ENCODE measurements around the gene HNRNPUL2.
A peak's percentile ranks its signal among the peaks of the same experiment; 100 is the strongest.
"Not testable (repeated sequence)": the region's sequence is repeated elsewhere in the genome, so short reads cannot be mapped to it uniquely, and the experiment has no call there.

Gene HNRNPUL2

GRCh38 chr11:62727165-62727871 lies at the start of gene HNRNPUL2:
HNRNPUL2 (minus strand) TSS chr11:62727457; CDS start chr11:62727156, 301 bp downstream.
- H3K9me3 Mint-ChIP-seq: no peaks in the 10 kb centered on the region
- H3K27ac Mint-ChIP-seq: peak within 1 kb of the TSS; percentile 99
- peak within 1 kb of the TSS; percentile 97 for H3K4me3 Mint-ChIP-seq
- H3K27me3 Mint-ChIP-seq (ENCODE audit: low read depth): no peaks in the 10 kb centered on the region
- peaks cover 48% of the 10 kb centered on the region for H3K36me3 Mint-ChIP-seq (ENCODE audit: low read depth)
- H3K4me1 Mint-ChIP-seq (ENCODE audit: low read depth): peaks cover 39% of the 10 kb centered on the region

- H3K4me3 Mint-ChIP-seq: no peak overlapping the region
- peak overlapping the region; percentile 24 for H3K27ac Mint-ChIP-seq
- H3K36me3 Mint-ChIP-seq (ENCODE audit: low read depth): peaks cover 13% of the 10 kb centered on the region
- no peaks in the 10 kb centered on the region for H3K9me3 Mint-ChIP-seq
- H3K4me1 Mint-ChIP-seq (ENCODE audit: low read depth): peaks cover 20% of the 10 kb centered on the region
- no peaks in the 10 kb centered on the region for H3K27me3 Mint-ChIP-seq (ENCODE audit: low read depth)
Observed at GRCh38 chr11:62775646-62776045, 48.4 kb upstream of the HNRNPUL2 start.

- Mint-ChIP-seq H3K36me3 (ENCODE audit: low read depth) (peaks cover 13% of the 10 kb centered on the region), H3K27me3 (ENCODE audit: low read depth) (no peaks in the 10 kb centered on the region), H3K4me3 (no peak overlapping the region)
Observed at GRCh38 chr11:62774407-62774806, 47.1 kb upstream of the HNRNPUL2 start.

GRCh38 chr11:62771144-62772021 lies 44.1 kb upstream of the HNRNPUL2 start, which contains the start of gene TAF6L:
TAF6L (plus strand) TSS chr11:62771396; CDS start chr11:62775784, 4,388 bp downstream.
- peaks cover 21% of the 10 kb centered on the region for H3K4me1 Mint-ChIP-seq (ENCODE audit: low read depth)
- no peaks in the 10 kb centered on the region for H3K9me3 Mint-ChIP-seq
- H3K36me3 Mint-ChIP-seq (ENCODE audit: low read depth): peaks cover 6% of the 10 kb centered on the region
- H3K27ac Mint-ChIP-seq: peak within 1 kb of the TSS; percentile 94
- H3K27me3 Mint-ChIP-seq (ENCODE audit: low read depth): no peaks in the 10 kb centered on the region
- peak within 1 kb of the TSS; percentile 85 for H3K4me3 Mint-ChIP-seq

More at GRCh38 chr11:62774407-62774806, 47.1 kb upstream of the HNRNPUL2 start:
- Mint-ChIP-seq H3K9me3 (no peaks in the 10 kb centered on the region), H3K4me1 (ENCODE audit: low read depth) (peaks cover 31% of the 10 kb centered on the region), H3K27ac (no peak overlapping the region)

GRCh38 chr11:62770778-62771143 lies 43.5 kb upstream of the HNRNPUL2 start:
- peaks cover 21% of the 10 kb centered on the region for H3K4me1 Mint-ChIP-seq (ENCODE audit: low read depth)
- H3K27me3 Mint-ChIP-seq (ENCODE audit: low read depth): no peaks in the 10 kb centered on the region
- H3K9me3 Mint-ChIP-seq: no peaks in the 10 kb centered on the region
- peak overlapping the region; percentile 94 for H3K27ac Mint-ChIP-seq
- peaks cover 10% of the 10 kb centered on the region for H3K36me3 Mint-ChIP-seq (ENCODE audit: low read depth)
- peak overlapping the region; percentile 85 for H3K4me3 Mint-ChIP-seq

- H3K4me1 Mint-ChIP-seq (ENCODE audit: low read depth): peaks cover 17% of the 10 kb centered on the region
- H3K9me3 Mint-ChIP-seq; H3K27me3 Mint-ChIP-seq (ENCODE audit: low read depth): not testable (repeated sequence)
- H3K27ac Mint-ChIP-seq: peak overlapping the region; percentile 96
- H3K4me3 Mint-ChIP-seq: peak overlapping the region; percentile 94
- peaks cover 12% of the 10 kb centered on the region for H3K36me3 Mint-ChIP-seq (ENCODE audit: low read depth)
Observed at GRCh38 chr11:62760867-62761227, 33.6 kb upstream of the HNRNPUL2 start.

GRCh38 chr11:62757846-62758788 lies 30.9 kb upstream of the HNRNPUL2 start:
- H3K36me3 Mint-ChIP-seq (ENCODE audit: low read depth): peaks cover 5% of the 10 kb centered on the region
- H3K27ac Mint-ChIP-seq: no peak overlapping the region
- peaks cover 22% of the 10 kb centered on the region for H3K4me1 Mint-ChIP-seq (ENCODE audit: low read depth)
- no peak overlapping the region for H3K4me3 Mint-ChIP-seq
- H3K27me3 Mint-ChIP-seq (ENCODE audit: low read depth): no peaks in the 10 kb centered on the region
- no peaks in the 10 kb centered on the region for H3K9me3 Mint-ChIP-seq

GRCh38 chr11:62755086-62755615 lies 27.9 kb upstream of the HNRNPUL2 start:
- Mint-ChIP-seq H3K36me3 (ENCODE audit: low read depth) (peaks cover 3% of the 10 kb centered on the region), H3K4me1 (ENCODE audit: low read depth) (peaks cover 14% of the 10 kb centered on the region), H3K27me3 (ENCODE audit: low read depth) (no peaks in the 10 kb centered on the region), H3K27ac (no peak overlapping the region), H3K4me3 (peak overlapping the region; percentile 20), H3K9me3 (no peaks in the 10 kb centered on the region)

GRCh38 chr11:62753736-62754603 lies 26.7 kb upstream of the HNRNPUL2 start, which contains the start of gene ZBTB3:
ZBTB3 (minus strand) TSS chr11:62754160; CDS start chr11:62753664, 496 bp downstream.
- H3K27ac Mint-ChIP-seq: peak within 1 kb of the TSS; percentile 97
- H3K4me3 Mint-ChIP-seq: peak within 1 kb of the TSS; percentile 96
- no peaks in the 10 kb centered on the region for H3K27me3 Mint-ChIP-seq (ENCODE audit: low read depth)
- no peaks in the 10 kb centered on the region for H3K9me3 Mint-ChIP-seq
- H3K36me3 Mint-ChIP-seq (ENCODE audit: low read depth): peaks cover 3% of the 10 kb centered on the region
- H3K4me1 Mint-ChIP-seq (ENCODE audit: low read depth): peaks cover 16% of the 10 kb centered on the region

- peaks cover 3% of the 10 kb centered on the region for H3K36me3 Mint-ChIP-seq (ENCODE audit: low read depth)
- H3K4me3 Mint-ChIP-seq: peak overlapping the region; percentile 96
- H3K27me3 Mint-ChIP-seq (ENCODE audit: low read depth): no peaks in the 10 kb centered on the region
- H3K27ac Mint-ChIP-seq: peak overlapping the region; percentile 97
- peaks cover 19% of the 10 kb centered on the region for H3K4me1 Mint-ChIP-seq (ENCODE audit: low read depth)
- H3K9me3 Mint-ChIP-seq: no peaks in the 10 kb centered on the region
Observed at GRCh38 chr11:62752994-62753735, 25.9 kb upstream of the HNRNPUL2 start.

GRCh38 chr11:62752177-62752785 lies 25.0 kb upstream of the HNRNPUL2 start:
- no peaks in the 10 kb centered on the region for H3K9me3 Mint-ChIP-seq
- no peaks in the 10 kb centered on the region for H3K27me3 Mint-ChIP-seq (ENCODE audit: low read depth)
- peaks cover 19% of the 10 kb centered on the region for H3K4me1 Mint-ChIP-seq (ENCODE audit: low read depth)
- H3K27ac Mint-ChIP-seq: no peak overlapping the region
- peaks cover 3% of the 10 kb centered on the region for H3K36me3 Mint-ChIP-seq (ENCODE audit: low read depth)
- peak overlapping the region; percentile 96 for H3K4me3 Mint-ChIP-seq

GRCh38 chr11:62749931-62750330 lies 22.7 kb upstream of the HNRNPUL2 start:
- H3K4me1 Mint-ChIP-seq (ENCODE audit: low read depth): peaks cover 19% of the 10 kb centered on the region
- not testable (repeated sequence) for H3K36me3 Mint-ChIP-seq (ENCODE audit: low read depth); H3K9me3 Mint-ChIP-seq; H3K27me3 Mint-ChIP-seq (ENCODE audit: low read depth); H3K4me3 Mint-ChIP-seq; H3K27ac Mint-ChIP-seq

Data from T-helper 1 cell treated with Interleukin-12 subunit alpha and Interleukin-12 subunit beta and Interleukin-4 antibody, amounts not matched to agents 30 μg/mL and 1 μg/mL, for 36 hours (primary cell).